SK-N-SH (cell line): ENCODE measurements around the gene C22orf31. TPM values are rescaled to one million over a fixed set of nuclear protein-coding genes. Genes with fewer than 3 reads are reported as not detected.

Experiments
- CTCF ChIA-PET: fragments of 300-600, 350-600 bp; formaldehyde crosslinking; extraction: SDS; loops from one replicate; lab custom pipeline; 2021; lab: Yijun Ruan, JAX
- POLR2A ChIA-PET: fragments of 350-600 bp; sonication (Branson Sonifier 250); formaldehyde crosslinking; extraction: SDS; loops from one replicate; lab custom pipeline; 2020; ENCODE audit warnings: antibody characterized with exemption, inconsistent platforms; lab: Yijun Ruan, JAX
- DNase-seq: peaks from one replicate; pipeline ENCODE4 v3.0.0; 2012
- H2AFZ ChIP-seq: fragments of 200-600 bp; sonication (generic); 2 replicates; pipeline ENCODE4 v1.8.1; 2016; ENCODE audit warnings: antibody characterized with exemption, mild to moderate bottlenecking, low read depth
- H3F3A ChIP-seq: fragments of 200-600 bp; sonication (generic); replicated peaks from 2 replicates; pipeline ENCODE3; 2016; ENCODE audit warnings: antibody characterized with exemption, mild to moderate bottlenecking; ENCODE audit not compliant: insufficient read depth
- H3K27ac ChIP-seq, 2 experiments: fragments of 200-500 bp in 1 of 2; fragments of 200-600 bp in 1 of 2; sonication (Bioruptor generic) in 1 of 2; sonication (generic), shearing (Covaris generic) in 1 of 2; 2 replicates each; pipeline versions ENCODE4 v1.5.1 to v1.6.1; 2014 to 2016; ENCODE audit warnings: low read depth in 2 of 2, inconsistent platforms in 1 of 2, low read length in 1 of 2, mild to moderate bottlenecking in 1 of 2, mixed read lengths in 1 of 2
- H3K27me3 ChIP-seq: fragments of 200-600 bp; sonication (generic), shearing (Covaris generic); 2 replicates; pipeline ENCODE4 v1.6.1; 2016; ENCODE audit warnings: mixed run types; ENCODE audit not compliant: insufficient read depth
- H3K36me3 ChIP-seq, 2 experiments: fragments of 200-500 bp in 1 of 2; fragments of 200-600 bp in 1 of 2; sonication (Bioruptor generic) in 1 of 2; sonication (generic) in 1 of 2; replicated peaks in 1 of 2; 2 replicates each; pipeline versions ENCODE3 to v1.5.1; 2014 to 2016; ENCODE audit warnings: low read length in 1 of 2, mild to moderate bottlenecking in 1 of 2; ENCODE audit not compliant: insufficient read depth in 2 of 2, control insufficient read depth in 1 of 2
- H3K4me1 ChIP-seq, 2 experiments: fragments of 200-500 bp in 1 of 2; fragments of 200-600 bp in 1 of 2; sonication (Bioruptor generic) in 1 of 2; sonication (generic), shearing (Covaris generic) in 1 of 2; 2 replicates each; pipeline versions ENCODE4 v1.5.1 to v1.6.1; 2014 to 2016; ENCODE audit warnings: low read depth in 1 of 2, low read length in 1 of 2, mixed run types in 1 of 2; ENCODE audit not compliant: insufficient read depth in 2 of 2, control insufficient read depth in 1 of 2
- H3K4me2 ChIP-seq: fragments of 200-600 bp; sonication (generic), shearing (Covaris generic); 2 replicates; pipeline ENCODE4 v1.6.1; 2017; ENCODE audit warnings: mixed run types
- H3K4me3 ChIP-seq, 2 experiments: fragments of 200-500 bp in 1 of 2; fragments of 200-600 bp in 1 of 2; sonication (Bioruptor generic) in 1 of 2; sonication (generic), shearing (Covaris generic) in 1 of 2; 2 replicates each; pipeline versions ENCODE4 v1.5.1 to v1.8.1; 2014 to 2016; ENCODE audit warnings: low read depth in 2 of 2, inconsistent platforms in 1 of 2, low read length in 1 of 2, mild to moderate bottlenecking in 1 of 2, mixed read lengths in 1 of 2, moderate library complexity in 1 of 2
- H3K79me2 ChIP-seq: fragments of 200-600 bp; sonication (generic); 2 replicates; pipeline ENCODE4 v1.8.1; 2017; ENCODE audit warnings: mild to moderate bottlenecking; ENCODE audit not compliant: insufficient read depth
- H3K9ac ChIP-seq: fragments of 200-600 bp; sonication (generic); 2 replicates; pipeline ENCODE4 v1.6.1; 2017; ENCODE audit warnings: mixed run types
- H3K9me2 ChIP-seq: fragments of 200-600 bp; sonication (generic); 2 replicates; pipeline ENCODE4 v1.6.1; 2017; ENCODE audit warnings: mixed run types
- H3K9me3 ChIP-seq: fragments of 200-600 bp; sonication (generic); 2 replicates; pipeline ENCODE4 v1.6.1; 2017; ENCODE audit warnings: mixed run types, mild to moderate bottlenecking, moderate library complexity
- H4K20me1 ChIP-seq: fragments of 200-600 bp; sonication (generic); 2 replicates; pipeline ENCODE4 v1.6.1; 2017; ENCODE audit warnings: mild to moderate bottlenecking, mixed run types; ENCODE audit not compliant: insufficient read depth
- CHD2 ChIP-seq: fragments of 150-350 bp; IDR thresholded peaks from 2 replicates; pipeline ENCODE4 v1.6.1; 2018; ENCODE audit warnings: low read length; ENCODE audit not compliant: partially characterized antibody
- EP300 ChIP-seq, 2 experiments: IDR thresholded peaks; 2 replicates each; pipeline versions ENCODE4 v1.4.0 to v1.6.1; 2012; ENCODE audit warnings: borderline replicate concordance in 1 of 2, low read depth in 1 of 2, low read length in 1 of 2
- EZH2phosphoT487 ChIP-seq: fragments of 200-600 bp; sonication (generic); IDR thresholded peaks from 2 replicates; pipeline ENCODE4 v1.6.1; 2017; ENCODE audit warnings: low read depth, mixed run types, mild to moderate bottlenecking, antibody characterized with exemption, moderate library complexity, borderline replicate concordance
- FOXJ3 ChIP-seq: sonication (generic); formaldehyde crosslinking; IDR thresholded peaks from 2 replicates; pipeline ENCODE4 v1.5.1; 2020; ENCODE audit warnings: mild to moderate bottlenecking, missing genetic modification reagents
- GATA2 ChIP-seq: sonication (generic); formaldehyde crosslinking; IDR thresholded peaks from 2 replicates; pipeline ENCODE4 v1.5.0; 2020; ENCODE audit warnings: mild to moderate bottlenecking, missing genetic modification reagents
- JUND ChIP-seq: IDR thresholded peaks from 2 replicates; pipeline ENCODE4 v1.4.0; 2012
- MXI1 ChIP-seq: IDR thresholded peaks from 2 replicates; pipeline ENCODE4 v1.6.1; 2012; ENCODE audit warnings: mild to moderate bottlenecking, low read depth, low read length, improper control_type of control experiment
- NRF1 ChIP-seq: IDR thresholded peaks from 2 replicates; pipeline ENCODE4 v1.6.1; 2012; ENCODE audit warnings: low read depth, mild to moderate bottlenecking, low read length
- RAD21 ChIP-seq: IDR thresholded peaks from 2 replicates; pipeline ENCODE4 v1.6.1; 2012; ENCODE audit warnings: mild to moderate bottlenecking, low read length
- RCOR1 ChIP-seq: fragments of 150-350 bp; IDR thresholded peaks from 2 replicates; pipeline ENCODE4 v1.6.1; 2017; ENCODE audit warnings: antibody characterized with exemption, low read length
- REST ChIP-seq: IDR thresholded peaks from 2 replicates; pipeline ENCODE4 v1.6.1; 2012; ENCODE audit warnings: mild to moderate bottlenecking, low read depth, low read length, moderate library complexity
- TAF1 ChIP-seq: IDR thresholded peaks from 2 replicates; pipeline ENCODE4 v1.6.1; 2012; ENCODE audit warnings: low read depth, mild to moderate bottlenecking, low read length, moderate library complexity, borderline replicate concordance
- YY1 ChIP-seq: IDR thresholded peaks from 2 replicates; pipeline ENCODE4 v1.4.0; 2012; ENCODE audit warnings: low read depth, mild to moderate bottlenecking
- WGBS: methylation state at CpG from one replicate; pipeline ENCODE4 v1.1.6; 2017; ENCODE audit warnings: low lambda C conversion rate; 5-methylcytosine and 5-hydroxymethylcytosine counted together
- polyA plus RNA-seq, 3 experiments: library from polyadenylated mRNA; depleted of rRNA; stranded (reverse); fragments of >200 nt; gene quantifications; 2 replicates each; pipeline ENCODE4 v1.2.3, GENCODE V29; 2012
- TF ChIP-seq, protein P1 (sequence below): fragments of 200-600 bp; sonication (generic); IDR thresholded peaks from 2 replicates; pipeline ENCODE4 v1.6.1; 2017; ENCODE audit warnings: antibody characterized with exemption, mild to moderate bottlenecking, moderate library complexity

The C22orf31 gene
- polyA plus RNA-seq, 1 of the 3 experiments (the other 2 are of a cell fraction) = not detected

DNA sequence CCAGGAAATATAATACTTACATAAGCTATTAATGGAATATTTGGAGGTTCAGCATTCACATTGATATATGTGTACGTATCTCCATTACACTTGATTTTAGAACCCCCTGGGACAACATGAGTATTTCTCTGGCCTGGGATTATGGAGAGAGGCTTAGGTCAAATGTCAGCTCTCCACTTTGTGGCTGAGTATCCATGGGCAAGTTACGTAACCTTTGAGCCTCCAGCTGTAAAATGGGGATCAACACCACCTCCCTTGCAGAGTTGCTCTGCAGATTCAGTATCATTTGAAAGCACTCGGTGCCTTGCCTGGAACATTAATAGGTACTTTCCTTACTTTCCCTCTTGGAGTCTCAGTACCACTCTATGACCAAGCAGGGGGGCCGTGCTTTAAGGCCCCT is 33.2 kb downstream of the C22orf31 start:
- Histone ChIP-seq H3F3A (peaks cover 21% of the 10 kb centered on the region), H3K79me2 (peaks cover 12% of the 10 kb centered on the region; the same call in 1 of the 2 replicates), H3K27me3 (no peaks in the 10 kb centered on the region), H3K27ac (no peak overlapping the region), H3K4me1 (peaks cover 22 to 32% of the 10 kb centered on the region in 2 experiments), H2AFZ (no peak overlapping the region), H3K4me2 (no peak overlapping the region), H3K9me2 (no peaks in the 10 kb centered on the region), H3K36me3 (no peaks in the 10 kb centered on the region), H3K9me3 (no peaks in the 10 kb centered on the region), H3K9ac (no peak overlapping the region), H4K20me1 (no peaks in the 10 kb centered on the region), H3K4me3 (no peak overlapping the region)
- ChIA-PET CTCF (interaction anchor here (2.4 to 3.9 kb wide), 2 partner anchors 12 to 173 kb away, joined by 12 to 20 read pairs; no protein-coding TSS in a partner anchor), POLR2A (no interaction called here)
- DNase-seq = no peak
- TF ChIP-seq EP300 (IDR thresholded peaks at IDR 0.05; ENCODE audit: borderline replicate concordance in 1 of 2, low read depth in 1 of 2, low read length in 1 of 2) = no peak
- no peak for TF ChIP-seq TAF1
- 94% methylated on average over 4 of the region's 4 CpGs for WGBS

GRCh38 chr22:29026579-29026978 is 35.1 kb downstream of the C22orf31 start:
- Histone ChIP-seq H3K9me3 (no peaks in the 10 kb centered on the region), H2AFZ (no peak overlapping the region), H3K4me3 (no peak overlapping the region), H3F3A (peaks cover 8% of the 10 kb centered on the region), H3K79me2 (peaks cover 3% of the 10 kb centered on the region; the same call in 1 of the 2 replicates), H3K9ac (no peak overlapping the region), H3K27ac (no peak overlapping the region), H3K36me3 (no peaks in the 10 kb centered on the region), H4K20me1 (no peaks in the 10 kb centered on the region), H3K9me2 (no peaks in the 10 kb centered on the region), H3K4me1 (peaks cover 7 to 20% of the 10 kb centered on the region in 2 experiments; a peak in 3 of 4 replicates), H3K27me3 (no peaks in the 10 kb centered on the region), H3K4me2 (no peak overlapping the region)
- 93% methylated on average over 3 of the region's 3 CpGs for WGBS
- no peak for TF ChIP-seq NRF1
- POLR2A ChIA-PET = no interaction called here
- no peak for DNase-seq
- CTCF ChIA-PET = interaction anchor here (1.7 kb wide), 1 partner anchor 171 kb away, joined by 8 read pairs; no protein-coding TSS in a partner anchor

- TF ChIP-seq TAF1 (no peak), EZH2phosphoT487 (no peak), JUND (no peak), RCOR1 (no peak), GATA2 (no peak), RAD21 (no peak), CHD2 (no peak), MXI1 (no peak), REST (no peak), FOXJ3 (CRISPR knock-in tag) (no peak), YY1 (no peak)
- TF ChIP-seq, protein P1, sequence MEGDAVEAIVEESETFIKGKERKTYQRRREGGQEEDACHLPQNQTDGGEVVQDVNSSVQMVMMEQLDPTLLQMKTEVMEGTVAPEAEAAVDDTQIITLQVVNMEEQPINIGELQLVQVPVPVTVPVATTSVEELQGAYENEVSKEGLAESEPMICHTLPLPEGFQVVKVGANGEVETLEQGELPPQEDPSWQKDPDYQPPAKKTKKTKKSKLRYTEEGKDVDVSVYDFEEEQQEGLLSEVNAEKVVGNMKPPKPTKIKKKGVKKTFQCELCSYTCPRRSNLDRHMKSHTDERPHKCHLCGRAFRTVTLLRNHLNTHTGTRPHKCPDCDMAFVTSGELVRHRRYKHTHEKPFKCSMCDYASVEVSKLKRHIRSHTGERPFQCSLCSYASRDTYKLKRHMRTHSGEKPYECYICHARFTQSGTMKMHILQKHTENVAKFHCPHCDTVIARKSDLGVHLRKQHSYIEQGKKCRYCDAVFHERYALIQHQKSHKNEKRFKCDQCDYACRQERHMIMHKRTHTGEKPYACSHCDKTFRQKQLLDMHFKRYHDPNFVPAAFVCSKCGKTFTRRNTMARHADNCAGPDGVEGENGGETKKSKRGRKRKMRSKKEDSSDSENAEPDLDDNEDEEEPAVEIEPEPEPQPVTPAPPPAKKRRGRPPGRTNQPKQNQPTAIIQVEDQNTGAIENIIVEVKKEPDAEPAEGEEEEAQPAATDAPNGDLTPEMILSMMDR = no peak
- TF ChIP-seq, all 33 proteins: peak for 0
- no peak overlapping the region for H3K4me3 ChIP-seq
- no peak overlapping the region for H2AFZ ChIP-seq
- CTCF ChIA-PET = interaction anchor here (1.0 kb wide), 1 partner anchor 13 kb away, joined by 4 read pairs; no protein-coding TSS in a partner anchor
- no peaks in the 10 kb centered on the region for H3K9me3 ChIP-seq
- POLR2A ChIA-PET = no interaction called here
- no peaks in the 10 kb centered on the region for H3F3A ChIP-seq
- H3K79me2 ChIP-seq = no peaks in the 10 kb centered on the region
- H3K36me3 ChIP-seq = no peaks in the 10 kb centered on the region
- no peaks in the 10 kb centered on the region for H3K27me3 ChIP-seq
- no peaks in the 10 kb centered on the region for H4K20me1 ChIP-seq
- H3K9ac ChIP-seq = no peak overlapping the region
- 82% methylated on average over 2 of the region's 3 CpGs for WGBS
- no peak overlapping the region for H3K27ac ChIP-seq
- no peak overlapping the region for H3K4me2 ChIP-seq
- no peaks in the 10 kb centered on the region for H3K9me2 ChIP-seq
- no peak for DNase-seq
- H3K4me1 ChIP-seq = no peaks in the 10 kb centered on the region; a peak in 1 of 4 replicates
Observed at GRCh38 chr22:29023172-29023796, 38.3 kb downstream of the C22orf31 start.
